Activated T-cell treated with anti-CD3 and anti-CD28 coated beads, Interleukin-2, amount 50 U/mL, for 48 hours (primary cell): Measurements from ENCODE around the gene ADGRD1.
"Not testable (repeated sequence)": the region's sequence is repeated elsewhere in the genome, so short reads cannot be mapped to it uniquely, and the experiment has no call there.

Source experiments
- DNase-seq, 2 experiments: peaks; one replicate each; pipeline ENCODE4 v3.0.0-alpha.2; 2020

Gene ADGRD1

DNA sequence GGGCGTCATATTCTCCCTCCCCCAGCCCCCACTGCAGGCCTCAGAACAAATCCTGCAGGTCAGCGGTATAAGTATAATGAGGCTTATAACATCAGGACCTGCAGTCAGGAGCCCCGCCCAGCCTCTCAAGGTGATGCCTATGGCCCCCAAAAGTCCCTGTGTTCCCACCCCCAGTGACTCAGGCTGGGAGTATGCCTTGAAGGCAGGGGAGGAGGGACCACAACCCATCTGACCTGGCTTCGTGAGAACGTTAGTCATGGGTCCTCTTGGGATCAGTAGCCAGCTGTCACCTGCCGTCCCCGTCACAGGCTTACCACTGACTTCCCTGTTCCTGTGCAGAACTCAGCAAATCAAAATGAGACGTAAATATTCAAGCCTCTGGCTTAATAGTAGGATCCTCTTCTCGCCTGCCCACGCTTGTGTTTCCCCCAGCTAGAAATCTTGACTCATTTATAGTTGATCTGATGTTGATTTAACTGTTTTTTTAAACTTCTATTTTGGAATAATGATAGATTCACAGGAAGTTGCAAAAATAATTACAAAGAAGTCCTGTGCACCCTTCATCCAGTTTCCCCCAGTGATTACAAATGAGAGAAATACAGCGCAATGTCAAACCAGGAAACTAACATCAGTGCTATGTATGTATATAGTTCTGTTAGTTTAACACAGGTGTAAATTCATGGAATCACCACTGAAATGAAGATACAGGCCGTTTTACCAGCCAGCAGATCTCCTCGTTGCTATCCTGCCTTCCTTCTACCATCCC lies 107.5 kb downstream of the ADGRD1 start:
- no peak for DNase-seq

DNA sequence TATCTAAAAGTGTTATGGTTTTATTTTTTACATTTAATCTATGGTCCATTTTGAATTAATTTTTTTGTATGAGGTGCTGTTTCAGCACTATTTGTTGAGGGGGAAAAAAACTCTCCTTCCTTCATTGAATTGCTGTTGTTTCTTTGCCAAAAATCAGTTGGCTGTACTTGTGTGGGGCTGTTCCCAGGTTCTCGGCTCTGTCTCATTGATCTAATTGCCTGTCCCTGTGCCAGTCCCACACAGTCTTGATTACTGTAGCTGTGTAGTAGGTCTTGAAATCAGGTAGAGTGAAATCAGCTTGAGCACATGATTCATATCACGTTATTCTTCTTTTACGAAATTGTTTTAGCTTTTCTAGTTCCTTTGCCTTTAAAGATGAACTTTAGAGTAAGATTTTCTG lies 109.7 kb downstream of the ADGRD1 start:
- DNase-seq: no peak

DNA sequence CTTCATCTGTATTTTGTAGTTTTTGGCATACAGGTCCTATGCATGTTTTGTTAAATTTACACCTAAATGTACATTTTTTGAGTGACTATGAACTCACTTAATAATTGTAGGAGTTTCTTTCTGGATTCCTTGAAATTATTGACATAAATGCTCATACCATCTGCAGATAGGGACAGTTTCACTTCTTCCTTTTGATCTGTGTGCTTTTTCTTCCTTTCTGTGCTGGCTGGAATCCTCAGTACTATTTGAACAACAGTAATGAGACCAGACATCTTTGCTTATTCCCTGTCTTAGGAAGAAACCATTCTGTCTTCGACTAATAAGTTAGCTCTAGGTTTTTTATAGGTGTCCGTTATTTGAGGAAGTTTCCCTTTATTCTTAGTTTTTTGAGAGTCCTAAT lies 110.3 kb downstream of the ADGRD1 start:
- DNase-seq: no peak

DNA sequence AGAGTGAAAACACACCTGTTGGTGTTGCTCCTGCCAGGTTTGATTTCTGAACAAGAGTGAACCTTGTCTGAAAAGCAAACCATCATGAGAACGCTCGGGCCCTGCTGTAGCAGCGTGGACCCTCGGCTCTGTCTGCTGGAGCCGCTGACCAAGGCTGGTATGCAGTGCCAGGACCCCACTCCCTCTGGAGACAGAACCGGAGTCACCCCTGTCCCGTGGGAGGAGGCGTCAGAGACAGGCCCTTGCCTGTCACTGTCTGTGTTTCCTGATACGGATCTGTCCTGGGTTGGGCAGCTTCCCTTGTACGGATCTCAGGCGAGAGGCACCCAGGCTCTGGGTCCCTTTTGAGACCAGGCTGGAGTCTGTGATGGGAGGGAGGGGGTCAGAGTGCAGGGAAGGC lies 111.6 kb downstream of the ADGRD1 start:
- DNase-seq: no peak

DNA sequence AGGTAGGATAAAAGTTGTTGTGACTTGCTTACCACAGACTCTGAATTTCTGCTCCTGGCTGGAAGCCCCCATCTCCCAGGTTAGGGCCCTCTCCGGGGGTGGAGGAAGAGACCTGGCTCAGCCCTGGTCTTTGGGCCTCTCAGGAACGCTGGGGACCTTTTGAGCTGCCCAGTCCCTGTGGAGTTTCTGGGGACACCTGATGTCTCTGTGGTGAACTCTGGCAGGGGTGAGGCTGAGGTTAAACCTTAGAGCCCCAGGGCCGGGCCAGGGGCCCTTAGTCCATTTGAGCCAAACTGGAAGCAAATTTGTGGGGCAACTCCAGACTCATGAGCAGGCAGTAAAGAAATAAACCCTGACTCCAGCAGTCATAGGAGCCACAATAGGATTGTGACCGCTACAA lies 112.1 kb downstream of the ADGRD1 start:
- DNase-seq: no peak

DNA sequence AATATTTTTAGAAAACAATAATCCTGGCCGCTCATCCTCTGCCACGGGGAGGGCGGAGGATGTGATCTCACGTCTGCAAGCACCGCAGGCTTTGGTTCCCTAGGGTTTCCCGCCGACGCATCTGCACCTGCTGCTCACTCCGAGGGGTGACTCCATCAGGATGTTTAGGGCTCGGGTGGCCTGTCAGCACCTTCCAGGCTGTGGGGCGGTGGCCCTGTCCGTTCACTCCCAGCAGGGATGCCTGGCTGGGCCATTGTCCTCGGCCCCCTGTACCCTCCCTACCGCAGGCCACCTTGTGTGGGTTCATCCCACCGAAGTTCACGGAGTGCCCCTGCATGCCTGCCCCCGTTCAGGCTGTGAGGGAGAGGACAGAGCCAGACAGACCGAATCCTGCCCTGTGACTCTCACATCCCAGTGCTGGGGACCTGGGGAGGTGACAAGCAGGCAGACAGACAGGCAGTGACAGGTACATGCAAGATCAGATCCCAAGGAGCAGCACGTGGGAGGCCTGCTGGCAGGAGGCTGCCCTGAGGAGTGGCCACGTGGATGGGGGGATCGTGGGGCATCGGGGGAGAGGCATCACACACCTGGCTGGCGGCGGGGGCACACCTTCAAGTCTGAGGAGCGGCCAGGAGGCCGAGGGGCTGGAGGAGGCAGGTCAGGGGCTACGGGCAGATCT lies 112.6 kb downstream of the ADGRD1 start:
- DNase-seq: no peak

DNA sequence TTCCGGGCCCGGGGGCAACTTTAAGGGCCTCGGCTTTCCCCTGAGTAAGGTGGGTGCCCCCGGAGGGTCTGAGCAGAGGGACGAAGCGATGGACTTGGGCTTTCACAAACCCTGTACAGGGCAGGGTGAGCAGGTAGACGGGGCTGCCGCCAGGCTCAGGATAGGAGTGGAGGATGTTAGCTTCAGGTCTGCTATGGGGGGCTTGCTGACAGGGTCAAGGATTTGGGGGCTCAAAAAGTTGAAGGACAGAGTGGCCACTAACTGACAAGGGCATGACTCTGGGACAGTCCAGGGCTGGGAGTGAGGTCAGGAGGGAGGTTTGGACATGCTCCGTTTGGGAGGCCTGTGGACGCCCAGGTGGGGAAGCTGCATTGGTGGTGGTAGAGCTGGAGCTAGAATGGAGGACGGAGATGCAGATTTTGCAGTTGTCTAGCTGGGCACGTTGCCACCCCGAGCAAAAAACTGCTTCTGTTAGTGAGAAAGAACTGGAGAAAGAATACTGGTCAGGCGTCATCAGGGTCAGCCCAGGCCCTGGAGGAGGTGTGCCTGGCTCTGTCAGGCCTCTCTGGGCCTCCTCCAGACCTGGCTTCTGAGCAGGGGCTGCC lies 113.3 kb downstream of the ADGRD1 start:
- no peak for DNase-seq

DNA sequence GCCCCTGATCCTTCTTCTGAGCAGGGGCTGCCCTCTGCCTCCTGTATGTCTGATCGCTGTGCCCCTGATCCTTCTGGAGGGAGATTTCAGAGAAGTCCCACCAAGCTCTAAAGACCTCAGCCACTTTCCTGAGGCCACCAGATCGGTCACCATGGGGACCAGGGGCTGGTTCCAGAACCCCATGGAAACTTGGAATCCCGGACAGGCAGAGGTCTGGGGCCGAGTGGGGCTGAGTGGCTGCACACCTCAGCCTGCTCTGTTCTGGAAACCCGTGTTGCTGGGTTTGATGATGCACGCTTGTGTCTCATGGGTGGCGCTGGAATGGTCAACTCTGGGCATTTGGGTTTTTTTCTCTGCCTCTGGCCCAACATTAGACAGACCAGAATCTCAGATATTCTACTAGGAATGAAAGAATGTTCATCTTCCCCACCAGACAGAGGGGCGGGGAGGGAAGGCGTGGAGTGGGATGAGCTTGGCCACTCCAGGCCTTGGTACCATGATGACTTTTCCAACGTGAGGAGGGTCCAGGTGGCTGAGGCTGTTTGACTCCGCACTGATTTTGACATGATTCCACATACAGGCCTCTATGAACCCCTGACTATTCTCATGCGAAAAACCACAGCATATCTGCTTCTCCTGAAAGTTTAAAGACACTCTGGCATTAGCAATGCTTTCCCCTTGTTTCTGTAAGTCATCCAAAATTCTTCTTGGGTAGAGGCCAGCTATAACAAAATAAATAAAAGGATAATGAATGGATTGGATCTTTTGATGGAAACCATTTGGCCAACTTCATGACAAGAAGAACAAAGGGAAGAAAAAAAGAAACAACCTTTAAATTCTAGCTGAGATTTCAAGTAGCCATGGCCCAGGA lies 114.5 kb downstream of the ADGRD1 start:
- DNase-seq: no peak

DNA sequence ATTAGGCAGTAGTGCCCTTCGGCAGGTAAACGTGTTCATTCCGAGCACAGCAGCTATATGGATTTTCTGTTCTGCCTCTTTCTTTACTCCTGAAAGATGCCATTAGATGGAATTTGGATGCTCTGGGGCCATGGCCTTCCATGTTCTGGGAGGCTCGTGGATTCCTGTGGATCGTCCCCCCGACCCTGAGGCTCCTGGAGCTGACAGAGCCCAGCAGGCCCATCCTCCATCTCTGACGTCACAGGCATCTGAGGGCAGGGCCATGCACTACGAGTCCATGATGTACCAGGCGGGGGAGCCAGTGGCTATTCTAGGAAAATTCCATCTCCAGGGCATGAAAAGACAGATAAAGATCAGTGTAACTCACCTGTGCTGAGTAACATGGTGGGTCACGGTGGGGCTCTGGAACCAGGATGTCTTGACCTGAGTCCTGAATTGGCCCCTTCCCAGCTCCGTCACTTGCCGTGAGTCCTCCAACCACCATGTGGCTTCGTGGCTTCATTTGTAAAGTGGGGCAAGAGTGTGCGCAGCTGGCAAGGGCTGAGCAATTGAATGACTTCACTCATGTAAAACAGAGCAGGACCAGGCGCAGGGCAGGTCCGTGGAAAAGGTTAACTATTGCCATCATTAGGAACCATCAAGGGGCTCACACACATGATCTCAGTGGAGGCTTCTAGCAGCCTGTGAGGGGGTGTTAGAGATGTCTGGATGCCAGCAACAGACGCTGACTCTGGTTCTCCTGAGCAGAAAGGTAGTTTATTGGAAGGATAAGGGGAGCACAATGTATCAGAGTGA lies 115.4 kb downstream of the ADGRD1 start:
- DNase-seq: not testable (repeated sequence)

DNA sequence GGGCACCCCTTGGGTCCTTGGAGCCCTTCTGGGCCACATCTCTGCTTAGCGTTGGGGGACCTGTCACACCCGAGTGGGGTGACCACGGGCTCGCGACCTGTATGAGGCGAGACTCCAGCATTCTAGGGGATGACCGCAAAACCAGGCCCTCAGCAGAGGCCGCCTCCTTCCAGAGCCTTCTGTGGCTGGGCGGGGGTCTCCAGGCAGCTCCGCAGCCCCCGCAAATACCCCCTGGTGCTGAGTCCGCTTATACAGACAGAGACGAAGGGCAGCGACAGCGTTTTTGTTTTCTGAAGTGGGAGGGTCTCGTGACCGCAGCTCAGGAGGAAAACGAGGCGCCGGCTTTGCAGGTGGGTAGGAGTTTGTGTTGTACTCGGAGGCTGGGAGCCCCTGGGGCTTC lies 116.4 kb downstream of the ADGRD1 start:
- not testable (repeated sequence) for DNase-seq

DNA sequence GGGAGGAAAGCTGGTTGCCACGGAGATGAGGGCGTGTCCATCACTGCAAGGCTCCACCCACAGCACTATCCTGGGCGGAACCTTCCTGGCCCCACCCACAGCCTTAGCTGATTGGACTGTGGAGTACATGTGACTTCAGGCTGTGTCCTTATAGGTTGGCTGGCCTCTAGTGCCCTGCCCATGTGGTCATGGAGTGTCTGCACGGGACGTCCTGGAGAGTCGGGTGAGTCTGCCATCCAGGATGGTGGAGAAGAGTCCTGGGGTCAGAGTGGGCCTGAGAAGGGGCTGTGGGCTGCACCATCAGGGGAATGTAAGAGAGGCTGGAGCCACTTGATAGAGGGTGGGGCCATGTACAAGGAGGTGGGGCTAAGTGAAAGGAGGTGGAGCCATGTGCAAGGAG lies 117.0 kb downstream of the ADGRD1 start:
- not testable (repeated sequence) for DNase-seq

DNA sequence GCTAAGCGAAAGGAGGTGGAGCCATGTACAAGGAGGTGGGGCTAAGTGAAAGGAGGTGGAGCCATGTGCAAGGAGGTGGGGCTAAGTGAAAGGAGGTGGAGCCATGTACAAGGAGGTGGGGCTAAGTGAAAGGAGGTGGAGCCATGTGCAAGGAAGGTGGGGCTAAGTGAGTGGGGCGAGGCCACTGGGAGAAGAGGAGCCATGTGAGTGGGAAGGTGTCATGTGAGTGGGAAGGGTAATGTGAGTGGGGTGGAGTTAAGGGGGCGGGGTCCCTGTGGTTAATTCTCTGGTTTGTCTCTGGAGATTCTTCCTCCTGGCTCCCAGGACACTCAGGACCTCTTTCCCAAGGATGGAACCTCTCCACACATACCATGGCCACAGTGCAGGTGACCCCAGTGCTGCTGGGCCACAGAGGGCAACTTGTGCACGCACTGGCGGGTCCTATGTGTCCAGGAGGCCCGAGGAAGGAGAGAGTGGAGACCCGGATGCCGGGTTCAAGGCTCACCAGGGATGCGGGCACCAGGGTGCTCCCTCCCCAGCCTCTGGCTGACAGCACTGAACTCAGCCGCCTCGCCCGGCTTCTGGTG lies 117.6 kb downstream of the ADGRD1 start:
- DNase-seq: not testable (repeated sequence)

DNA sequence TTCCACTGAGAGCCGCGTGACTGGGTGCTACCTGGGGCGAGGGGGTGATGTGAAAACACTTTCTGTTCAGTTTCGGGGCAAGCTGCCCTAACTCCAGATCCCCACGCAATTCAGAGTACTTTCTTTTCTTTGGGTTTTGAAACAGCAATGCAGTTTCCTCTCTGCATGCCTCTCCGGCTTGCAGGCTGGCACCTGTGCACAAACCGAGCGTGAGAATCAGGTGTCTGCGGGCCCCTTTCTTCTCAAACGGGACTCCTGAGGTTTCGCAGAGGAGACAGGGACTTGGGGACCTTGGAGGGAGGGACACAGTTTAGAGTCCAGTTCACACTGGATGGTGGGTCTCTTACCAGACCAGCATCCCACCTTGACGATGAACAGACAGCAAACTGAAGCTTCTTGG lies 118.2 kb downstream of the ADGRD1 start:
- DNase-seq: not testable (repeated sequence)

DNA sequence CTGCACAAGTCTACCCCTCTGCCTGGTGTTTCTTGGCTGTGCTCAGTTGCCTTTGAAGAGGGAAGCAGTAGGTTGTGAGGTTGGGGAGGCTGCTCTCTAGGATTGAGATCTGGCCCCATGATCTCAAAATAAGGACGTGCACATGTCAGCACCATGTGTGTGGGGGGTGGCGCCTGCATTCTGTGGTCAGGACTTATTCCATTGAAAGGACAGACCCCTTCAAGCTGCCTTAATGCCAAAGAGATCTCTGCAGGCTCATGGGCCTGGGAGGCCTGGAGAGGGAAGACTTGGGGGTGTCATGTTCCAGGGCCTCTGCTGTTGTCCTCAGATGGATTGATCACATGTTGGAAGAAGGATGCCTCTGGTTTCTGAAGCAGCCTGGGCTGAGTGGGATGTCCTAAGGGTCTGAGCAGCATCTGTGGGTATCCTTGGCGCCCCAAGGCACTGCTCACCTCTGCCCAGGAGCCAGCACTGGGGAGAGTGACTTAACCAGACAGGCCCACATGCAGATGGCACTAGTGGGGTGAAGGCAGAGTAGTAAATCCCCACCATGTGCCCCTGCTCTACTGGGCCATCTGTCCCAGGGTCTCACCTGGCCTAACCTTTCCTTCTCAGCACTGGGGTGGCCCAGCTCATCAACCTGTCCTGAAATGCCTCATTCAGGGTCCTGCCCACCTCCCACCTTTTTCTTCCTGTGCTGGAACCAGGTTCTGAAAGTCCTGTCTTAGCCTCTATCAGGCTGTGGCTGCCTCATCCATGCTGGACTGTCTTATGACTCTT lies 118.9 kb downstream of the ADGRD1 start:
- no peak for DNase-seq

DNA sequence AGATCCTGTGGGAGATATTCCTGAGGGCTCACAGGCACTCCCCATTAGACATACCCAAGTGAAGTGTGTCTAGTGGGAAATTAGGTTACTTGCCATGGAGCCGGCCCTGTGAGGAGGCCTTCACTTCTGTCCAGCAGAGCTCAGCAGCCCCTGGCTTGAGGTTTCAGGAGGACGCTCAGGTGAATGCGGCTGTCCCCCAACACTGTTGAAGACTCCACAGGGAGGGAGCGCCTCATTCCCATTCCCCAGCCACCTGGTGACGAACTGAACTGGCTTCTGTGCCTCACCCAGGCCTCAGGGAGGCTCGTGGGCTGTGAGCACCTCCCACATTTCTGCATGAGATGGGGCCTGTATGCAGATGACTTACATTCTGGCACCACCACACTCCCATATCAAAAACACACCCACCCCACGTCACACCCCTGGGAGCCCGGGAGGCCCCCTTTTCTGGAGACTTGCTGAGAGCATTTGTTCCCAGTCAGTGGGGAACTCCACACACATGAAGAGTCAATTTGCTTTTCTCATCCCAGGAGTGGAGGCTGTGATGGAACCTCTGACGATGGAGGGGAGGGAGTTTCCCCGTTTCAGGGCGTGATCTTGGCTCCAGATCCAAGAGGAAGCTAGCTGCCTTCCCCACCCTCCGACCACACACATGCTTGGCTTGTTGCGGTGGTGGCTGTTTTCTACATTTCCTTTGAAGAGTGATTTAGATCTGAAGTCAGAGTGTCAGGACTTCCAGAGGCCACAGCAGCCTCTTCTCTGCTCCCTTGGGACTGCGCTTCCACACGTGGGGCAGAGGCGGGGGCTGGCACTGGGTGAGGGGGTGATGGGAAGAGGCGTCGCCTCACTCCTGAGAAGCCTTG lies 120.7 kb downstream of the ADGRD1 start:
- DNase-seq: no peak

DNA sequence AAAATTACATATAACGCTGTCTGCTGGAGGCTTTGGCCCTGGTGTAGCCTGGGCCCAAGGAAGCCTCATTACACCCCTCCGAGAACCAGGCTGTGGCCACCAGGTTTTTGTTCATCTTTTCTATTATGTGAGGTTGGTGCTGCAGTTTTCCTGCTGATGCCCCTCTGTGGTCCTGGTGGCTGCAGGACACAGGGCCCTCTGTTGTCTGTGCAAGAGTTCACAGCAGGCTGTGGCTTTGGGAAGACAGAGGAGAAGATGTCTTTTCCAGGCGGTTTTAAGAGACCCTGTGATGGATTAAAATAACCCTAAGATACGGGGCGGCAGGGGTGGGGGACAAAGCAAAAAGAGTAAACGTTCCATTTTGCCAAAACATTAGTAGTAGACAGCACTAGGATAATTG lies 121.5 kb downstream of the ADGRD1 start:
- no peak for DNase-seq

DNA sequence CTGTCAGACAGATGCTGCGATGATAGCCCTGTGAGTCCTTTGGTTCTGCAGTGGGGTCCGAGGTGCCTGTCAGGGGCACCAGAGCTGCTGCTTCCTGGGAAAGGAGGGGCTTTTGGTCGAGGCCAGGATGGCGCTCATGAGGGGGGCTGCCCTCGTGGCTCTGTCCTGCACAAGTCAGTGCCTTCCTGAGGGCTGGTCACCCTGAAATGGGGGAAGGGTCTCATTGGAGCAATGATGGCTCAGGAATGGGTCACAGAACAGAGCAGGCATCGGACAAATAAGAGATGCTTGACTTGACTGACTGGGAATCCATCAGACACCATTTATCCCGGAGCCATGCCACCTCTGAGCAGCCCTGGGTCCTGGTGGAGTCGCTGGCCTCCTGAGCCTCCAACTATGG lies 121.9 kb downstream of the ADGRD1 start:
- no peak for DNase-seq

DNA sequence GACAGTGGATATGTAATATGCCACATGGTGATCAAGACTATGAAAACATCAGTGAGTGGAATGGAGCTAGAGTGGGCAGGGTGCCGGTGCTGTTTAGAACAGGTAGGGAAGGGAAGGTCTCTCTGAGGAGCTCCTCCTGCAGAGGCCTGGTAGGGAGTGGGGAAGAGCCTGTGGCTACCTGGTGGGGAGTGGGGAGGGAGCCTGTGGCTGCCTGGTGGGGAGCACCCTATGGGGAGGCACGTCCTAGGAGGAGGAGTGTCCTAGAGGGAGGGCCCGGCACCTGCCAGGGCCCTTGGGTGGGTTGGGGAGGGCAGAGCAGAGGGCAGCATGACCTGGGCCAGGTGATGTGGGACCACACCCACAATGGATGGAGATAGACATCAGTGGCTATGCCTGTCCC lies 122.6 kb downstream of the ADGRD1 start:
- DNase-seq: no peak

DNA sequence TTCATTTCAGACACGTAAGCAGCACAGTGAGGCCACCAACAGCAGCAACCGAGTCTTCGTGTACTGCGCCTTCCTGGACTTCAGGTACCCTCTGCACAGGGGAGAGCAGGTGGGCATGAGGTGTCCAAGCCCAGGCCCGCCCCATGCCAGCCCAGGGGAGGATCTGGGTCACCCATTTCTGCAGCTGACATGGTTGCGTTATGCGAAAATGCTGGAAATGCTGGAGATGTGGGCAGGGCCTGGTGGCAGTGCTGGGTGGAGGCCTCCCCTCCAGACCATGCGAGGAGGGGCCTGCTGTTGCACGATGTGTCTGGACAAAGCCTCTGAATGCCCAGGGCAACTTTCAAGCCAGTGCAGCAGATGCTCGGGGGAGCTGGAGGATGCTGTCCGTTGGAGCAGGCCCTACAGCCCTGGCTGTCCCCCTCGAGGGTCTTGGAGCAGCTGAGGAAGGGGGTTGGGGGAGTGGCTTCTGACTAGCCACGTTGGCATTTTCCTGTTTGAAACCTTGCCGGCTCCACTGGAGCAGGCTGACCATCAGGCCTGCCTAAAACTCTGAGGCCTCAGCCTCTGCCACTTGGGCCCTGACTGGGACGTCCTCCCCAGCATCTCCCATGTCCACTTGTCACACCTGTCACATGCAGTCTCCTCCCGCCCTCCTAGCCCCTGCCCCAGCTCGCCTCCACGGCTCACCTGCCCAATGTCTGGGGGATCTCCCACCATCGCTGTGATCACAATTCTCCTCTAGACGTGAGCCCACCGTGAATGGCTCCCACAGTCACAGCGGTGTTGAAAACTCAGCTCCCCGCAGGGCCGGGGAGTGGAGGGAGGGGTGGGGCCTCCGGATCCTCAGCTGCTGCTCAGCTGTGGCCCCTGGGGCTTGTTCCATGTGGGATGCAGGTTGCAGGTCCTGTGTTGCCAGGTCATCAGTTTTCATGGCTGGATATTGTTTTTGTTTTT lies 123.4 kb downstream of the ADGRD1 start:
- no peak for DNase-seq
